Measurements from ENCODE around the gene FXYD7.
A peak's percentile ranks its signal among the peaks of the same experiment; 100 is the strongest.

Gene FXYD7

DNA sequence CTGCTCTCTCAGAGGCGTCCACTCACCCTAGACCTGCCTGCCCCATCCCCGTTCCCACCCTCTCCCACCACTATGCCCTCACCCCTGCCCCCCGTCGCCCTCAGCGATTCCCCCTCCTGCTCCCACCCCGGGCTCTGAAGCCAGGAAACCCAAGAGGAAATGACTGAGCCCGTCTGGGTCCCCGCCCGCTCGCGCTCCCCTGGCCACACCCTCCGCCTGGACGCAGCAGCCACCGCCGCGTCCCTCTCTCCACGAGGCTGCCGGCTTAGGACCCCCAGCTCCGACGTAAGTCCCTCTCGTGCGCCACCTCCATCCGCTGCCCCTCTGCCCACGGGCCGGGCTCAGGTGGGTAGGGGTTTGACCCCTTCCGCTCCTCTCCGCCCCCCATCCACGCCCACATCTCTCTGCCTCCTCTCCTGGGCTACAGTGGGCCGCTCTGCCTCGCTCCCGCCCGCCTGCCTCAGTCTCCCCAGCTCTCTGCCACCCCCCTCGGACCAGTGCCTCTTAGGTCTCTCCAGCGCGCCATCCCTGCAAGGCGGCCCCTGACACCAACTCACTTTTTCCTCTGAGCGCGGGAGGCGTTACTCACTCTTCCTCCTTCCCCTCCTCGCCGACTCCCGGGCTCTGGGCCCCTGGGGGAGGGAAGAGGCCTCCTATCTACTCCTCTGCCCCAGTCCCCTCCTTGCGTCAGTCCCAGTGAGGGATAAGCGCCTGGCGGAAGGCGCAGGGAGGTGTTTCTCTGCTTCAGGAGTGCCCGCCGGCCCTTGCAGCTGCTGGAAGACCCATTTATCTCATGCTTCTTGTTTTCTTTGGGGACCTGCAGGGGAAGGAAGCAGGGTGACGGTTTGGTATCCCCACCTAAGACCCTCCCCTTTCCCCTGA, 11.7 kb downstream of the FXYD7 start, which contains the start of gene FXYD5 (continued):
- TF ChIP-seq GLIS1 (tag by site-specific recombination; IDR thresholded peaks at IDR 0.05) (peak; percentile 96), ZNF561 (tag by site-specific recombination; IDR thresholded peaks at IDR 0.05; ENCODE audit: borderline replicate concordance) (peak; percentile 75), TRIM28 (IDR thresholded peaks at IDR 0.05; ENCODE audit: borderline replicate concordance, low read length) (no peak), ZNF521 (tag by site-specific recombination; IDR thresholded peaks at IDR 0.05) (no peak), ZBTB17 (tag by site-specific recombination; IDR thresholded peaks at IDR 0.05) (peak; percentile 96), HOXC10 (CRISPR knock-in tag; IDR thresholded peaks at IDR 0.05) (no peak), ZBTB20 (tag by site-specific recombination; IDR thresholded peaks at IDR 0.05) (peak; percentile 100)
- TF ChIP-seq, protein P1, sequence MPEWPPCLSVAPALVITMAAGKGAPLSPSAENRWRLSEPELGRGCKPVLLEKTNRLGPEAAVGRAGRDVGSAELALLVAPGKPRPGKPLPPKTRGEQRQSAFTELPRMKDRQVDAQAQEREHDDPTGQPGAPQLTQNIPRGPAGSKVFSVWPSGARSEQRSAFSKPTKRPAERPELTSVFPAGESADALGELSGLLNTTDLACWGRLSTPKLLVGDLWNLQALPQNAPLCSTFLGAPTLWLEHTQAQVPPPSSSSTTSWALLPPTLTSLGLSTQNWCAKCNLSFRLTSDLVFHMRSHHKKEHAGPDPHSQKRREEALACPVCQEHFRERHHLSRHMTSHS (tag by site-specific recombination; IDR thresholded peaks at IDR 0.05): peak; percentile 84

DNA sequence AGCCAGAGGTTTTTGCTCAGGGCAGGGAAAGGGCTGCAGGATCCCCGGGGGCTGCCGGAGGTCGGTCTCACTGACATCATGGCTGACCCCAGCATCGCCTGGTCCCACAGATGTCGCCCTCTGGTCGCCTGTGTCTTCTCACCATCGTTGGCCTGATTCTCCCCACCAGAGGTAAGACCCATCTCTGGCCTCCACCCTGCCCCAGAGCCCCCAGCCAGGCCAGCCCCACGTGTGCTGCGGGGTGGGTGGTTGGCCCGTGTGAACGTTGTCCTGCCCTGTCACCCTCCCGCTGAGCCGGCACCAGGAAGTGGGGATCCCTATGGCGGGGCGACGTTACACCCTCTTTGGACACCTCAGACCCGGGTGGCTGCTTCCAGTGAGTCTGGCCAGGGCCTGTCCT, 12.4 kb downstream of the FXYD7 start:
- peaks cover 30 to 38% of the 10 kb centered on the region in 2 experiments for H3K36me3 ChIP-seq (ENCODE audit: control insufficient read depth in 2 of 2, insufficient read depth in 1 of 2, low read length in 2 of 2)
- peak overlapping the region; percentile 57 for H3K4me3 ChIP-seq (ENCODE audit: low read depth, low read length)
- H3K4me1 ChIP-seq (ENCODE audit: control insufficient read depth, insufficient read depth, low read length): peaks cover 20% of the 10 kb centered on the region
- ChIA-PET POLR2A (interaction anchor here (2.1 kb wide), 1 partner anchor 11 kb away, joined by 8 read pairs; no protein-coding TSS in a partner anchor), CTCF (interaction anchor here (1.5 to 5.9 kb wide), 3 partner anchors 10 to 20 kb away, joined by 6 to 82 read pairs (median 20); partner anchors contain the start of genes FXYD7 and LGI4)
- TF ChIP-seq, protein P2, sequence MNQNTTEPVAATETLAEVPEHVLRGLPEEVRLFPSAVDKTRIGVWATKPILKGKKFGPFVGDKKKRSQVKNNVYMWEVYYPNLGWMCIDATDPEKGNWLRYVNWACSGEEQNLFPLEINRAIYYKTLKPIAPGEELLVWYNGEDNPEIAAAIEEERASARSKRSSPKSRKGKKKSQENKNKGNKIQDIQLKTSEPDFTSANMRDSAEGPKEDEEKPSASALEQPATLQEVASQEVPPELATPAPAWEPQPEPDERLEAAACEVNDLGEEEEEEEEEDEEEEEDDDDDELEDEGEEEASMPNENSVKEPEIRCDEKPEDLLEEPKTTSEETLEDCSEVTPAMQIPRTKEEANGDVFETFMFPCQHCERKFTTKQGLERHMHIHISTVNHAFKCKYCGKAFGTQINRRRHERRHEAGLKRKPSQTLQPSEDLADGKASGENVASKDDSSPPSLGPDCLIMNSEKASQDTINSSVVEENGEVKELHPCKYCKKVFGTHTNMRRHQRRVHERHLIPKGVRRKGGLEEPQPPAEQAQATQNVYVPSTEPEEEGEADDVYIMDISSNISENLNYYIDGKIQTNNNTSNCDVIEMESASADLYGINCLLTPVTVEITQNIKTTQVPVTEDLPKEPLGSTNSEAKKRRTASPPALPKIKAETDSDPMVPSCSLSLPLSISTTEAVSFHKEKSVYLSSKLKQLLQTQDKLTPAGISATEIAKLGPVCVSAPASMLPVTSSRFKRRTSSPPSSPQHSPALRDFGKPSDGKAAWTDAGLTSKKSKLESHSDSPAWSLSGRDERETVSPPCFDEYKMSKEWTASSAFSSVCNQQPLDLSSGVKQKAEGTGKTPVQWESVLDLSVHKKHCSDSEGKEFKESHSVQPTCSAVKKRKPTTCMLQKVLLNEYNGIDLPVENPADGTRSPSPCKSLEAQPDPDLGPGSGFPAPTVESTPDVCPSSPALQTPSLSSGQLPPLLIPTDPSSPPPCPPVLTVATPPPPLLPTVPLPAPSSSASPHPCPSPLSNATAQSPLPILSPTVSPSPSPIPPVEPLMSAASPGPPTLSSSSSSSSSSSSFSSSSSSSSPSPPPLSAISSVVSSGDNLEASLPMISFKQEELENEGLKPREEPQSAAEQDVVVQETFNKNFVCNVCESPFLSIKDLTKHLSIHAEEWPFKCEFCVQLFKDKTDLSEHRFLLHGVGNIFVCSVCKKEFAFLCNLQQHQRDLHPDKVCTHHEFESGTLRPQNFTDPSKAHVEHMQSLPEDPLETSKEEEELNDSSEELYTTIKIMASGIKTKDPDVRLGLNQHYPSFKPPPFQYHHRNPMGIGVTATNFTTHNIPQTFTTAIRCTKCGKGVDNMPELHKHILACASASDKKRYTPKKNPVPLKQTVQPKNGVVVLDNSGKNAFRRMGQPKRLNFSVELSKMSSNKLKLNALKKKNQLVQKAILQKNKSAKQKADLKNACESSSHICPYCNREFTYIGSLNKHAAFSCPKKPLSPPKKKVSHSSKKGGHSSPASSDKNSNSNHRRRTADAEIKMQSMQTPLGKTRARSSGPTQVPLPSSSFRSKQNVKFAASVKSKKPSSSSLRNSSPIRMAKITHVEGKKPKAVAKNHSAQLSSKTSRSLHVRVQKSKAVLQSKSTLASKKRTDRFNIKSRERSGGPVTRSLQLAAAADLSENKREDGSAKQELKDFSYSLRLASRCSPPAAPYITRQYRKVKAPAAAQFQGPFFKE (tag by site-specific recombination; IDR thresholded peaks at IDR 0.05; ENCODE audit: borderline replicate concordance): 0 out of 2 replicates have a peak, but pooled peaks have one; percentile 30
- no peak for TF ChIP-seq ZNF707 (tag by site-specific recombination; IDR thresholded peaks at IDR 0.05)
- TF ChIP-seq PRDM1 (tag by site-specific recombination; IDR thresholded peaks at IDR 0.05): peak; percentile 39; the same call in 1 of the 2 replicates
- TF ChIP-seq ZIC2 (tag by site-specific recombination; IDR thresholded peaks at IDR 0.05): peak; percentile 55
- TF ChIP-seq, protein P3, sequence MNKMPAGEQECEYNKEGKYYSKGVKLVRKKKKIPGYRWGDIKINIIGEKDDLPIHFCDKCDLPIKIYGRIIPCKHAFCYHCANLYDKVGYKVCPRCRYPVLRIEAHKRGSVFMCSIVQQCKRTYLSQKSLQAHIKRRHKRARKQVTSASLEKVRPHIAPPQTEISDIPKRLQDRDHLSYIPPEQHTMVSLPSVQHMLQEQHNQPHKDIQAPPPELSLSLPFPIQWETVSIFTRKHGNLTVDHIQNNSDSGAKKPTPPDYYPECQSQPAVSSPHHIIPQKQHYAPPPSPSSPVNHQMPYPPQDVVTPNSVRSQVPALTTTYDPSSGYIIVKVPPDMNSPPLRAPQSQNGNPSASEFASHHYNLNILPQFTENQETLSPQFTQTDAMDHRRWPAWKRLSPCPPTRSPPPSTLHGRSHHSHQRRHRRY (tag by site-specific recombination; IDR thresholded peaks at IDR 0.05): peak; percentile 83; the same call in 1 of the 2 replicates
- peak; percentile 8; the same call in 1 of the 2 replicates for TF ChIP-seq ZNF223 (tag by site-specific recombination; IDR thresholded peaks at IDR 0.05)
- TF ChIP-seq ZNF777 (tag by site-specific recombination; IDR thresholded peaks at IDR 0.05; ENCODE audit: borderline replicate concordance): no peak; the same call in 1 of the 2 replicates
- TF ChIP-seq, protein P4, sequence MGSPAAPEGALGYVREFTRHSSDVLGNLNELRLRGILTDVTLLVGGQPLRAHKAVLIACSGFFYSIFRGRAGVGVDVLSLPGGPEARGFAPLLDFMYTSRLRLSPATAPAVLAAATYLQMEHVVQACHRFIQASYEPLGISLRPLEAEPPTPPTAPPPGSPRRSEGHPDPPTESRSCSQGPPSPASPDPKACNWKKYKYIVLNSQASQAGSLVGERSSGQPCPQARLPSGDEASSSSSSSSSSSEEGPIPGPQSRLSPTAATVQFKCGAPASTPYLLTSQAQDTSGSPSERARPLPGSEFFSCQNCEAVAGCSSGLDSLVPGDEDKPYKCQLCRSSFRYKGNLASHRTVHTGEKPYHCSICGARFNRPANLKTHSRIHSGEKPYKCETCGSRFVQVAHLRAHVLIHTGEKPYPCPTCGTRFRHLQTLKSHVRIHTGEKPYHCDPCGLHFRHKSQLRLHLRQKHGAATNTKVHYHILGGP (tag by site-specific recombination; IDR thresholded peaks at IDR 0.05): no peak
- TF ChIP-seq WT1 (tag by site-specific recombination; IDR thresholded peaks at IDR 0.05): no peak
- TF ChIP-seq YY1 (tag by site-specific recombination; IDR thresholded peaks at IDR 0.05): no peak
- TF ChIP-seq, protein P5, sequence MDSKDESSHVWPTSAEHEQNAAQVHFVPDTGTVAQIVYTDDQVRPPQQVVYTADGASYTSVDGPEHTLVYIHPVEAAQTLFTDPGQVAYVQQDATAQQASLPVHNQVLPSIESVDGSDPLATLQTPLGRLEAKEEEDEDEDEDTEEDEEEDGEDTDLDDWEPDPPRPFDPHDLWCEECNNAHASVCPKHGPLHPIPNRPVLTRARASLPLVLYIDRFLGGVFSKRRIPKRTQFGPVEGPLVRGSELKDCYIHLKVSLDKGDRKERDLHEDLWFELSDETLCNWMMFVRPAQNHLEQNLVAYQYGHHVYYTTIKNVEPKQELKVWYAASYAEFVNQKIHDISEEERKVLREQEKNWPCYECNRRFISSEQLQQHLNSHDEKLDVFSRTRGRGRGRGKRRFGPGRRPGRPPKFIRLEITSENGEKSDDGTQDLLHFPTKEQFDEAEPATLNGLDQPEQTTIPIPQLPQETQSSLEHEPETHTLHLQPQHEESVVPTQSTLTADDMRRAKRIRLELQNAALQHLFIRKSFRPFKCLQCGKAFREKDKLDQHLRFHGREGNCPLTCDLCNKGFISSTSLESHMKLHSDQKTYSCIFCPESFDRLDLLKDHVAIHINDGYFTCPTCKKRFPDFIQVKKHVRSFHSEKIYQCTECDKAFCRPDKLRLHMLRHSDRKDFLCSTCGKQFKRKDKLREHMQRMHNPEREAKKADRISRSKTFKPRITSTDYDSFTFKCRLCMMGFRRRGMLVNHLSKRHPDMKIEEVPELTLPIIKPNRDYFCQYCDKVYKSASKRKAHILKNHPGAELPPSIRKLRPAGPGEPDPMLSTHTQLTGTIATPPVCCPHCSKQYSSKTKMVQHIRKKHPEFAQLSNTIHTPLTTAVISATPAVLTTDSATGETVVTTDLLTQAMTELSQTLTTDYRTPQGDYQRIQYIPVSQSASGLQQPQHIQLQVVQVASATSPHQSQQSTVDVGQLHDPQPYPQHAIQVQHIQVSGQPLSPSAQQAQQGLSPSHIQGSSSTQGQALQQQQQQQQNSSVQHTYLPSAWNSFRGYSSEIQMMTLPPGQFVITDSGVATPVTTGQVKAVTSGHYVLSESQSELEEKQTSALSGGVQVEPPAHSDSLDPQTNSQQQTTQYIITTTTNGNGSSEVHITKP (tag by site-specific recombination; IDR thresholded peaks at IDR 0.05): no peak
- TF ChIP-seq, protein P6, sequence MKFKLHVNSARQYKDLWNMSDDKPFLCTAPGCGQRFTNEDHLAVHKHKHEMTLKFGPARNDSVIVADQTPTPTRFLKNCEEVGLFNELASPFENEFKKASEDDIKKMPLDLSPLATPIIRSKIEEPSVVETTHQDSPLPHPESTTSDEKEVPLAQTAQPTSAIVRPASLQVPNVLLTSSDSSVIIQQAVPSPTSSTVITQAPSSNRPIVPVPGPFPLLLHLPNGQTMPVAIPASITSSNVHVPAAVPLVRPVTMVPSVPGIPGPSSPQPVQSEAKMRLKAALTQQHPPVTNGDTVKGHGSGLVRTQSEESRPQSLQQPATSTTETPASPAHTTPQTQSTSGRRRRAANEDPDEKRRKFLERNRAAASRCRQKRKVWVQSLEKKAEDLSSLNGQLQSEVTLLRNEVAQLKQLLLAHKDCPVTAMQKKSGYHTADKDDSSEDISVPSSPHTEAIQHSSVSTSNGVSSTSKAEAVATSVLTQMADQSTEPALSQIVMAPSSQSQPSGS (tag by site-specific recombination; IDR thresholded peaks at IDR 0.05; ENCODE audit: low read depth): no peak
- H3K9me3 ChIP-seq (ENCODE audit: control insufficient read depth, insufficient read depth, low read depth, low read length): no peaks in the 10 kb centered on the region
- peak overlapping the region; percentile 75; the same call in 1 of the 2 replicates for H3K27ac ChIP-seq (ENCODE audit: extremely low read depth, low read depth, low read length)
